Type B pancreatic cell (in vitro differentiated cells): ENCODE results near the gene NCOR2. TPM values are rescaled to one million over a fixed set of nuclear protein-coding genes. Genes with fewer than 3 reads are reported as not detected.
A peak's percentile ranks its signal among the peaks of the same experiment; 100 is the strongest.

Source experiments
- DNase-seq: peaks from one replicate; pipeline ENCODE4 v3.0.0; 2021; ENCODE audit warnings: mixed read lengths; ENCODE audit not compliant: unreplicated experiment; ENCODE audit errors: extremely low spot score
- H3K27ac Mint-ChIP-seq: 2 replicates; pipeline ENCODE4 v1.8.0; 2021; ENCODE audit warnings: mild to moderate bottlenecking, mixed read lengths
- H3K27me3 Mint-ChIP-seq: 2 replicates; pipeline ENCODE4 v1.8.0; 2021; ENCODE audit warnings: mixed read lengths
- H3K36me3 Mint-ChIP-seq: 2 replicates; pipeline ENCODE4 v1.8.0; 2021; ENCODE audit warnings: mixed read lengths
- H3K4me1 Mint-ChIP-seq: one replicate; pipeline ENCODE4 v1.8.0; 2021; ENCODE audit warnings: mixed read lengths; ENCODE audit not compliant: unreplicated experiment
- H3K4me3 Mint-ChIP-seq: 2 replicates; pipeline ENCODE4 v1.8.0; 2021; ENCODE audit warnings: mild to moderate bottlenecking, mixed read lengths
- H3K9me3 Mint-ChIP-seq: 2 replicates; pipeline ENCODE4 v1.8.0; 2021; ENCODE audit warnings: mixed read lengths
- CTCF ChIP-seq: fragments of 200-600 bp; sonication (generic); conservative IDR thresholded peaks from 2 replicates; pipeline ENCODE4 v1.5.0; 2021; ENCODE audit warnings: antibody characterized with exemption, mild to moderate bottlenecking
- total RNA-seq: library from RNA; stranded (reverse); gene quantifications from 2 replicates; pipeline ENCODE4 v1.2.1, GENCODE V29; 2021; ENCODE audit warnings: low replicate concordance

Gene NCOR2
- total RNA-seq, 1 donor from 2014 or later, result 219 TPM

GRCh38 chr12:124541322-124541721 is 26.1 kb downstream of the NCOR2 start:
- peaks cover 37% of the 10 kb centered on the region for H3K4me1 Mint-ChIP-seq
- peaks cover 6% of the 10 kb centered on the region for H3K36me3 Mint-ChIP-seq
- H3K27ac Mint-ChIP-seq, result no peak overlapping the region
- no peak overlapping the region for H3K4me3 Mint-ChIP-seq
- H3K9me3 Mint-ChIP-seq, result no peaks in the 10 kb centered on the region
- no peaks in the 10 kb centered on the region for H3K27me3 Mint-ChIP-seq
- DNase-seq, result no peak
- no peak for TF ChIP-seq CTCF

GRCh38 chr12:124539084-124540041 is 28.0 kb downstream of the NCOR2 start:
- Mint-ChIP-seq H3K4me1 (peaks cover 38% of the 10 kb centered on the region), H3K27me3 (no peaks in the 10 kb centered on the region), H3K9me3 (no peaks in the 10 kb centered on the region), H3K4me3 (no peak overlapping the region), H3K27ac (peak overlapping the region; percentile 31), H3K36me3 (peaks cover 11% of the 10 kb centered on the region)
- TF ChIP-seq CTCF, result no peak
- no peak for DNase-seq

- TF ChIP-seq CTCF, result no peak
- peaks cover 11% of the 10 kb centered on the region for H3K36me3 Mint-ChIP-seq
- H3K27ac Mint-ChIP-seq, result peak overlapping the region; percentile 48
- H3K4me3 Mint-ChIP-seq, result peak overlapping the region; percentile 22
- H3K9me3 Mint-ChIP-seq, result no peaks in the 10 kb centered on the region
- no peak for DNase-seq
- H3K27me3 Mint-ChIP-seq, result no peaks in the 10 kb centered on the region
- H3K4me1 Mint-ChIP-seq, result peaks cover 36% of the 10 kb centered on the region
Observed at GRCh38 chr12:124538194-124539082, 29.0 kb downstream of the NCOR2 start.

- no peaks in the 10 kb centered on the region for H3K27me3 Mint-ChIP-seq
- no peak overlapping the region for H3K4me3 Mint-ChIP-seq
- no peak for TF ChIP-seq CTCF
- peaks cover 36% of the 10 kb centered on the region for H3K4me1 Mint-ChIP-seq
- DNase-seq, result no peak
- no peak overlapping the region for H3K27ac Mint-ChIP-seq
- no peaks in the 10 kb centered on the region for H3K9me3 Mint-ChIP-seq
- H3K36me3 Mint-ChIP-seq, result peaks cover 11% of the 10 kb centered on the region
Observed at GRCh38 chr12:124537525-124538193, 29.8 kb downstream of the NCOR2 start.

GRCh38 chr12:124536641-124537040 is 30.8 kb downstream of the NCOR2 start:
- H3K27me3 Mint-ChIP-seq, result no peaks in the 10 kb centered on the region
- peaks cover 11% of the 10 kb centered on the region for H3K36me3 Mint-ChIP-seq
- H3K9me3 Mint-ChIP-seq, result no peaks in the 10 kb centered on the region
- TF ChIP-seq CTCF, result no peak
- H3K4me1 Mint-ChIP-seq, result peaks cover 41% of the 10 kb centered on the region
- no peak for DNase-seq
- peak overlapping the region; percentile 1 for H3K4me3 Mint-ChIP-seq
- H3K27ac Mint-ChIP-seq, result peak overlapping the region; percentile 13
